ENCODE data around the gene NFKB1.
A peak's percentile ranks its signal among the peaks of the same experiment; 100 is the strongest.

NFKB1 gene

DNA sequence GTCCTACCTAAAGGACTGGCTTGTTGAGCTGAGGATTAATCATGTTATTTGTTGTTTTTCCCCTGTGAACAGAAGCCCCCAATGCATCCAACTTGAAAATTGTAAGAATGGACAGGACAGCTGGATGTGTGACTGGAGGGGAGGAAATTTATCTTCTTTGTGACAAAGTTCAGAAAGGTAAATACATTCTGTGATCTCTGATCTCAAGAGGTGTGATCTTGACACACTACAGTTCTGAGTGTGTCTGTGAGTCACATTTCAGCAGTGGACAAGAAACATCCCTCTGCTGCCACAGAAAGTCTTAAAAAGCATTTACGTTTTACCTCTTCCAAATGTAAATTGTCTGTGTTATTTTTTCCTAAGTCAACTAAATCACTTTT, 79.3 kb downstream of the NFKB1 start:
- TF ChIP-seq, protein P1, sequence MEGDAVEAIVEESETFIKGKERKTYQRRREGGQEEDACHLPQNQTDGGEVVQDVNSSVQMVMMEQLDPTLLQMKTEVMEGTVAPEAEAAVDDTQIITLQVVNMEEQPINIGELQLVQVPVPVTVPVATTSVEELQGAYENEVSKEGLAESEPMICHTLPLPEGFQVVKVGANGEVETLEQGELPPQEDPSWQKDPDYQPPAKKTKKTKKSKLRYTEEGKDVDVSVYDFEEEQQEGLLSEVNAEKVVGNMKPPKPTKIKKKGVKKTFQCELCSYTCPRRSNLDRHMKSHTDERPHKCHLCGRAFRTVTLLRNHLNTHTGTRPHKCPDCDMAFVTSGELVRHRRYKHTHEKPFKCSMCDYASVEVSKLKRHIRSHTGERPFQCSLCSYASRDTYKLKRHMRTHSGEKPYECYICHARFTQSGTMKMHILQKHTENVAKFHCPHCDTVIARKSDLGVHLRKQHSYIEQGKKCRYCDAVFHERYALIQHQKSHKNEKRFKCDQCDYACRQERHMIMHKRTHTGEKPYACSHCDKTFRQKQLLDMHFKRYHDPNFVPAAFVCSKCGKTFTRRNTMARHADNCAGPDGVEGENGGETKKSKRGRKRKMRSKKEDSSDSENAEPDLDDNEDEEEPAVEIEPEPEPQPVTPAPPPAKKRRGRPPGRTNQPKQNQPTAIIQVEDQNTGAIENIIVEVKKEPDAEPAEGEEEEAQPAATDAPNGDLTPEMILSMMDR (IDR thresholded peaks at IDR 0.05; ENCODE audit: borderline replicate concordance, control extremely low read depth, extremely low read depth, insufficient read depth, missing control alignments), result no peak
- in situ Hi-C loops (cut with MboI; ENCODE audit: low sequenced_read_pairs, unreplicated experiment), result no loop called here
- DNase-seq (ENCODE audit: low spot score), result no peak

GRCh38 chr4:102584091-102584490, 82.9 kb downstream of the NFKB1 start:
- in situ Hi-C loops (cut with MboI; ENCODE audit: low sequenced_read_pairs, unreplicated experiment), result no loop called here
- DNase-seq (ENCODE audit: low spot score), result no peak
- TF ChIP-seq, protein P1 (IDR thresholded peaks at IDR 0.05; ENCODE audit: borderline replicate concordance, control extremely low read depth, extremely low read depth, insufficient read depth, missing control alignments), result no peak

DNA sequence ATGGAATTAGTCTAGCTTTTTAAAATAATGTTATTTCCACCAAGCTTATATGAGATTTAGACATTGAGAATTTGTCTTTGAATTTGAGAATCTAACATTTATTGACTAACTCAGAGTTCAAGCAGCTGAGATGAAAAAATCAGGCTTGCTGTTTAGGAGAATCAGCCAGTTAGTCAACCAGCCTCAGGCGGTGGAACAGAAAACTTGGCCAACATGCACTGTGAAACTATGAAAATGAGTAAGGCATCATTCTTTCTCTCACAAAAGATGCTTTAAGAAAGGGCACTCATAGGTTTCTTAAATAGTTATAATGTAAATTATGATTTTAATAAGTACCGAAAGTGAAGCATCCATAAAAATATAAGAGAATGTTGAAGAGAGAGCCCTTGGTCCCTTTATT, 84.2 kb downstream of the NFKB1 start:
- DNase-seq (ENCODE audit: low spot score), result no peak
- in situ Hi-C loops (cut with MboI; ENCODE audit: low sequenced_read_pairs, unreplicated experiment), result no loop called here
- TF ChIP-seq, protein P1 (IDR thresholded peaks at IDR 0.05; ENCODE audit: borderline replicate concordance, control extremely low read depth, extremely low read depth, insufficient read depth, missing control alignments), result no peak

DNA sequence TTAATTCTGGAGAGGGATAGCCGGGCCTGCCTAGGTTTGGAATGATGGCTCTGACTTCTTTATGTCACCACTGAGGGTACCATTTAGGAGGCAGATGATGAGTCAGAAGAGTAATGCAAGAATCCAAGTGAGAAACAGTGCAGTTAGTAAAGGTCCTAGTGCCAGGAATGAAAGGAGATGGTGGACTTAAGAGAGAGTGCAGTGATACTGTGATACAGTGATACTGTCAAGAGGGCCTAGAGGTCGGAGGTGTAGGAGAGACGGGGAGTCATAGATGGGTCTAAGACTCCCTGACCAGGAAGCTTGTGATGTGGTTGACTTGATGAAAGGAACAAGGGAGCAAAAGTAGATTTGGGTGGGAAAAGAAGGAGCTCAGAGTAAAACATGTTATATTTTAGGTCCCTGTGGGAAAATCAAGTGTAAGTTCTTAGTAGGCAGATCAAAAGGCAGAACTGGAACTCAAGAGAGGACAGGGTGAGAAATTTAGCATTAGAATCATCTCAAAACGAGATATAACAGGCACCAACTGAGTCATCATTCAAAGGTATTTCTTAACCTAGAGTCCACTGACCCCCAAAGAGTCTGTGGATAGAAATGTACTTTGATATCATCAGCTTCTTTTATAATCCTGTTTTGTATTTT, 85.0 kb downstream of the NFKB1 start:
- TF ChIP-seq, protein P1 (IDR thresholded peaks at IDR 0.05; ENCODE audit: borderline replicate concordance, control extremely low read depth, extremely low read depth, insufficient read depth, missing control alignments), result no peak
- peak; percentile 21 for DNase-seq (ENCODE audit: low spot score)
- in situ Hi-C loops (cut with MboI; ENCODE audit: low sequenced_read_pairs, unreplicated experiment), result no loop called here

DNA sequence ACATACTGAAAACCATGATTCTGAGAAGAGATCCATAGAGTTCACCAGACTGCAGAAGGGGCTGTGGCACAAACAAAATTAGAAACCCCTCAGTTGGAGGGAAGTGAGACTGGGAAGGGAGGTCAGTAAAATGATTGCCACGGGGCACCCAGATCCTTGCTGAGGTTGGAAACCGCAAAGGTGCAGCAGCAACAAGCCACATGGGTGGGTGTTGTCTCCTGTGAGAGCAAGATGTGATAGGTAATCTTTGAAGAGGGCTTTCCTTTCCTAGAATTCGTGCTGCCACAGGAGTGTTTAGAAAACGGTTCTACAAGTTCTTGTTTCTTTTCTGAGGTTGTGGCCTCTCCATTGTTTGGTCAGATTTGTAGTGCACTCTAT, 85.5 kb downstream of the NFKB1 start:
- no peak for DNase-seq (ENCODE audit: low spot score)
- in situ Hi-C loops (cut with MboI; ENCODE audit: low sequenced_read_pairs, unreplicated experiment), result no loop called here
- TF ChIP-seq, protein P1 (IDR thresholded peaks at IDR 0.05; ENCODE audit: borderline replicate concordance, control extremely low read depth, extremely low read depth, insufficient read depth, missing control alignments), result no peak

GRCh38 chr4:102589743-102590142, 88.6 kb downstream of the NFKB1 start:
- TF ChIP-seq, protein P1 (IDR thresholded peaks at IDR 0.05; ENCODE audit: borderline replicate concordance, control extremely low read depth, extremely low read depth, insufficient read depth, missing control alignments), result no peak
- no peak for DNase-seq (ENCODE audit: low spot score)
- in situ Hi-C loops (cut with MboI; ENCODE audit: low sequenced_read_pairs, unreplicated experiment), result no loop called here

Measured in GM13976 (cell line).